Heart left ventricle (tissue), 13 donors: ENCODE measurements around the gene INO80E.

Experiments
- POLR2A ChIP-seq, 2 donors: fragments of 450-650 bp; IDR thresholded peaks; one replicate each; pipeline ENCODE4 v1.6.1; 2017; ENCODE audit warnings: antibody characterized with exemption in 2 of 2, mild to moderate bottlenecking in 2 of 2, moderate library complexity in 2 of 2
- TF ChIP-seq, protein P1 (sequence below), 12 donors: fragments of 200-600 bp; sonication (generic) in 4 of 12; IDR thresholded peaks; one replicate each; pipeline versions ENCODE4 v1.5.0 to v1.8.0; 2018 to 2022; ENCODE audit warnings: antibody characterized with exemption in 12 of 12, mild to moderate bottlenecking in 5 of 12
- donor health status: ischemic (EF 13 %, LVEDD 7.1; RV severe dilation, severe dysfunction).
- donor health status: DM: no; HTN: yes; CAD: no.
- donor health status: DM: no; HTN: no; CAD: no.
- donor health status: ischemic (EF 25% LVEDD 6.9; RV normal size, moderate dysfunction).
- donor health status: ischemic (EF 25% LVEDD 5.7; RV mildly dilated, moderate dysfunction).
- donor health status: ischemic (EF 35%, LVEDD 5.7; RV mildly dilated, moderate dysfunction).
- donor health status: nonischemic (EF 11% LVEDD 7.7; RV severe dilation, severe dysfunction).
- donor health status: DM: yes; HTN: yes; CAD: no.
- donor health status: PGD.
- donor health status: ischemic (EF 29% LVEDD 5.4; RV normal size, mild dysfunction).
- donor health status: nonischemic (EF 23%, LVEDD 6.1; RV moderate dilation, normal function).

DNA sequence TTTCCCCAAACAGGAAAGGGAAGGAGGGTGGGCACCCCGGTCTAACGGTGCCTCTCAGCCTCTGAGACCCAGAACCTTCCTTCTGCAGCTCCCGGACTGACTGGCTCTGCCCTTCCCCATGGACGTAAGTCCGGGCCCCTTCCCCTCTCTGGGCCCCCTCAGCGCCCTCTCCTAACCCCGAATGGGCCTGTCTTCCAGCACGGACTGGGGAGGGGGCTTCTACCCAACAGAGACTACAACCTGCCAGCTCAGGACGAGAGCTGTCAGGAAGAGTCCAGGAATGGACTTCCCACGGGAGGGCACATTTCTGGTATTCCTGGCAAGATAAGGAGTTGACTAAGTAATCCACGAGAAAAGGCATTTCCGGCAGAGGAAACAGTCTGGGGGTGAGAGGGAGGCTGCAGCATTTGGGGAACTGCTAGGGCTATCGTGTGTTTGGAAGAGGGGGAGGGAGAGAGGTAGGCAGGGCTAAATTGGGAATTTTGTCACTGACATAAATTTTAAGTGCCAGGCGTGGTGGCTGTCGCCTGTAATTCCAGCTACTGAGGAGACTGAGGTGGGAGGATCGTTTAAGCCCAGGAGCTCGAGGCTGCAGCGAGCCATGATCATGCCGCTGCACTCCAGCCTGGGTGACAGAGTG lies 57.5 kb downstream of the INO80E start:
- TF ChIP-seq, protein P1, sequence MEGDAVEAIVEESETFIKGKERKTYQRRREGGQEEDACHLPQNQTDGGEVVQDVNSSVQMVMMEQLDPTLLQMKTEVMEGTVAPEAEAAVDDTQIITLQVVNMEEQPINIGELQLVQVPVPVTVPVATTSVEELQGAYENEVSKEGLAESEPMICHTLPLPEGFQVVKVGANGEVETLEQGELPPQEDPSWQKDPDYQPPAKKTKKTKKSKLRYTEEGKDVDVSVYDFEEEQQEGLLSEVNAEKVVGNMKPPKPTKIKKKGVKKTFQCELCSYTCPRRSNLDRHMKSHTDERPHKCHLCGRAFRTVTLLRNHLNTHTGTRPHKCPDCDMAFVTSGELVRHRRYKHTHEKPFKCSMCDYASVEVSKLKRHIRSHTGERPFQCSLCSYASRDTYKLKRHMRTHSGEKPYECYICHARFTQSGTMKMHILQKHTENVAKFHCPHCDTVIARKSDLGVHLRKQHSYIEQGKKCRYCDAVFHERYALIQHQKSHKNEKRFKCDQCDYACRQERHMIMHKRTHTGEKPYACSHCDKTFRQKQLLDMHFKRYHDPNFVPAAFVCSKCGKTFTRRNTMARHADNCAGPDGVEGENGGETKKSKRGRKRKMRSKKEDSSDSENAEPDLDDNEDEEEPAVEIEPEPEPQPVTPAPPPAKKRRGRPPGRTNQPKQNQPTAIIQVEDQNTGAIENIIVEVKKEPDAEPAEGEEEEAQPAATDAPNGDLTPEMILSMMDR (IDR thresholded peaks at IDR 0.05), result no peak
- TF ChIP-seq POLR2A (IDR thresholded peaks at IDR 0.05), result no peak
